ENCODE data around the gene TMEM163.

Gene TMEM163

DNA sequence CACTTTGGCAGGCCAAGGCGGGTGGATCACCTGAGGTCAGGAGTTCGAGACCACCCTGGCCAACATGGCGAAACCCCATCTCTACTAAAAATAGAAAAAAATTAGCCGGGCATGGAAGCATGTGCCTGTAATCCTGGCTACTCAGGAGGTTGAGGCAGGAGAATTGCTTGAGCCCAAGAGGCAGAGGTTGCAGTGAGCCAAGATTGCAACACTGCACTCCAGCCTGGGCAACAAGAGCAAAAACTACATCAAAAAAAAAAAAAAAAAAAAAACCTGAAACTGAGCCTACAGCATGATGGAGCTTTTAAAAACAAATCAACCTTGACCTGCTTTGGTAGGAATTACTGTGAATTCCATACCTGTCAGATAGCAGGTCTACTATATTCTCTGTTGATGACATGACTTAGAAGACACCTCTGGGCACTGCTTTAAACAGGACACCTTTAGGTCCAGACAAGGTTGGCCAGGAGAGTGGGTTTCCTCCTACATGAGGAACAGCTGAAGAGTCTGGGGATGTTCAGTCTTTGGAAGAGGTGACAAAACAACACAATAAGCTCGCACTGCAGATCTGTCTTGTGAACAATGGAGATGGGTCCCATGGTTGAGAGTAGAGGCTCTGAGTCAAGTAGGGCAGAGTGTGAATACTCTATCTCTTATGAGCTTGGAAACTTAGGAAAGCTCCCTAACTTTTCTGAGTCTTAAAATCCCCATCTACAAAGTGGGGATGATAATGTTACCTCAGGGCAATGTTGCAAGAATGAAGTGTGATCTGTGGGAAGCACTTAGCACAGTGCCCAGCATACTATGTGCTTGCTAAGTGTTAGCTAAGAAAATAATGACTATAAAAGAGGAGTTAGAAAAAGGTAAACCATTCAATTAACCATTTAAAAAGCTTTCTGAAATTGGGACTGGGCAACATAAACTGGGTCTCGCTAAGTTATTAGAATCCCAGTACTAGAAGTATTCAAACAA lies 25.2 kb downstream of the TMEM163 start:
- TF ChIP-seq CTCF (IDR thresholded peaks at IDR 0.05; ENCODE audit: low read length) (no peak), EZH2 (IDR thresholded peaks at IDR 0.05; ENCODE audit: borderline replicate concordance, low read length) (no peak)
- H3K9ac ChIP-seq (ENCODE audit: low read length) = no peak overlapping the region
- no peaks in the 10 kb centered on the region for H3F3A ChIP-seq (ENCODE audit: insufficient read depth, low read length)
- H3K4me2 ChIP-seq (ENCODE audit: low read length) = no peak overlapping the region
- H3K36me3 ChIP-seq (ENCODE audit: insufficient read depth, low read length) = no peaks in the 10 kb centered on the region
- H3K9me2 ChIP-seq (ENCODE audit: low read depth, low read length) = no peaks in the 10 kb centered on the region
- no peak overlapping the region for H3K4me3 ChIP-seq (ENCODE audit: low read depth, low read length, poor library complexity, severe bottlenecking)
- no peak overlapping the region for H2AFZ ChIP-seq (ENCODE audit: low read length)
- no peak overlapping the region for H3K27ac ChIP-seq (ENCODE audit: low read depth, low read length, poor library complexity, severe bottlenecking)
- peaks cover 9% of the 10 kb centered on the region for H3K4me1 ChIP-seq (ENCODE audit: insufficient read depth, low read length, severe bottlenecking)
- H3K79me2 ChIP-seq (ENCODE audit: insufficient read depth, low read length) = no peaks in the 10 kb centered on the region
- no peaks in the 10 kb centered on the region for H3K27me3 ChIP-seq (ENCODE audit: insufficient read depth, low read length)
- no peaks in the 10 kb centered on the region for H4K20me1 ChIP-seq (ENCODE audit: insufficient read depth, low read length)
- no peaks in the 10 kb centered on the region for H3K9me3 ChIP-seq (ENCODE audit: low read length)

- Histone ChIP-seq H3K27ac (ENCODE audit: low read depth, low read length, poor library complexity, severe bottlenecking) (no peak overlapping the region), H3K9ac (ENCODE audit: low read length) (no peak overlapping the region), H3K4me1 (ENCODE audit: insufficient read depth, low read length, severe bottlenecking) (peaks cover 9% of the 10 kb centered on the region), H3K9me3 (ENCODE audit: low read length) (no peaks in the 10 kb centered on the region), H3K9me2 (ENCODE audit: low read depth, low read length) (no peaks in the 10 kb centered on the region), H4K20me1 (ENCODE audit: insufficient read depth, low read length) (no peaks in the 10 kb centered on the region), H3K27me3 (ENCODE audit: insufficient read depth, low read length) (no peaks in the 10 kb centered on the region), H2AFZ (ENCODE audit: low read length) (no peak overlapping the region), H3K4me2 (ENCODE audit: low read length) (no peak overlapping the region), H3K4me3 (ENCODE audit: low read depth, low read length, poor library complexity, severe bottlenecking) (no peak overlapping the region), H3F3A (ENCODE audit: insufficient read depth, low read length) (no peaks in the 10 kb centered on the region), H3K79me2 (ENCODE audit: insufficient read depth, low read length) (no peaks in the 10 kb centered on the region), H3K36me3 (ENCODE audit: insufficient read depth, low read length) (no peaks in the 10 kb centered on the region)
- TF ChIP-seq EZH2 (IDR thresholded peaks at IDR 0.05; ENCODE audit: borderline replicate concordance, low read length) (no peak), CTCF (IDR thresholded peaks at IDR 0.05; ENCODE audit: low read length) (peak; percentile 47; the same call in 1 of the 2 replicates)
These were observed 26.3 kb downstream of the TMEM163 start for GRCh38 chr2:134692499-134692898.

DNA sequence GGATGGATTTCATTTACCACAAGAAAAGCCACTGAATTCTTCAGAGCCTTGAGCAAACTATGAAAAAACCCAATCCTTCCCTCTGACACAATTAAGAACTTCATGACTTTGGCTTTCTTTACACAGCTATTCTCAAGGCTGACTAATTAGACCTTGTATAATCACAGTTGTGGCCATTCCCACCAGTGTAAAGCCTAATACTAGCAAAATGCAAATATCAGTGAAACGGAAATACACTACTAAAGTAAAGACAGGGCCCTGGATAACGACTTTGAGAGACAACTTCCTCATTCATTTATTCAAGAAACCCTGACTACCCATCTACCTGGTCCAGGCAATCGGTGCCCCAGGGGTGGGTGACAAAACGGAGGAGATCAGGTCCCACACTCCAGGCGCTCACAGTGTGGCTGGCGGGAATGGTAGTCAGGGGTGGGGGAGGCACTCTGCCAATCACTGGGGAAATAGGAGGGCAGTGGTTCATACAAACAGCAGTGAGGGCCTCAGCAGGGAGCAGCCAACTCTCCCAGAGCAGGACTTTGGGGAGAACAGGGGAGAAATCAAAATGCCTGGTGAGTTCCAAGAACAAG lies 28.1 kb downstream of the TMEM163 start:
- Histone ChIP-seq H3K27me3 (ENCODE audit: insufficient read depth, low read length) (no peaks in the 10 kb centered on the region), H3K4me2 (ENCODE audit: low read length) (peak overlapping the region; percentile 27; the same call in 1 of the 2 replicates), H4K20me1 (ENCODE audit: insufficient read depth, low read length) (no peaks in the 10 kb centered on the region), H3K27ac (ENCODE audit: low read depth, low read length, poor library complexity, severe bottlenecking) (no peak overlapping the region), H3K4me3 (ENCODE audit: low read depth, low read length, poor library complexity, severe bottlenecking) (no peak overlapping the region), H3K9me2 (ENCODE audit: low read depth, low read length) (no peaks in the 10 kb centered on the region), H3K9me3 (ENCODE audit: low read length) (no peaks in the 10 kb centered on the region), H3K36me3 (ENCODE audit: insufficient read depth, low read length) (no peaks in the 10 kb centered on the region), H3K9ac (ENCODE audit: low read length) (no peak overlapping the region), H3K79me2 (ENCODE audit: insufficient read depth, low read length) (no peaks in the 10 kb centered on the region), H3K4me1 (ENCODE audit: insufficient read depth, low read length, severe bottlenecking) (peaks cover 9% of the 10 kb centered on the region), H2AFZ (ENCODE audit: low read length) (no peak overlapping the region), H3F3A (ENCODE audit: insufficient read depth, low read length) (no peaks in the 10 kb centered on the region)
- TF ChIP-seq EZH2 (IDR thresholded peaks at IDR 0.05; ENCODE audit: borderline replicate concordance, low read length) (no peak), CTCF (IDR thresholded peaks at IDR 0.05; ENCODE audit: low read length) (no peak)

All from OCI-LY1 (cell line).